ENCODE measurements around the gene SYNE2.
"Not testable (repeated sequence)": the region's sequence is repeated elsewhere in the genome, so short reads cannot be mapped to it uniquely, and the experiment has no call there.

Gene SYNE2

DNA sequence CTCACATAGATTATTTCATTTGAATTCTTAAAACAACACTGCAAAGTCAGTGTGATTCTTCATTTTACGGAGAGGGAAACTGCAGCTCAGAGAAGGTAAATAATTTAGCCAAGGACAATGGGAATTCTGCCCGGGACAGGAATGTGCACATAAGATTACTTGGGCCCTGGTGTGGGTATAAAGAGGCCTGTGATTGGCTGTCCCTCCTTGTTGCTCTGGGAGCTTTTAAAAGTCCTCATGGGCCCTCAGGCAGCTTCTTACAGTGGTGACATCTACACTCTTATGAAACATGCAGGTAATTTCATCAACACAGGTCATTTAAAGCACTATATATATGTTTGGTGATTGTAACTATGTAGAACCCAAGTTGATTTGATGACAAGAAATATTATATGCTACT, 341.0 kb downstream of the SYNE2 start:
- no peak for DNase-seq (ENCODE audit: low spot score)

DNA sequence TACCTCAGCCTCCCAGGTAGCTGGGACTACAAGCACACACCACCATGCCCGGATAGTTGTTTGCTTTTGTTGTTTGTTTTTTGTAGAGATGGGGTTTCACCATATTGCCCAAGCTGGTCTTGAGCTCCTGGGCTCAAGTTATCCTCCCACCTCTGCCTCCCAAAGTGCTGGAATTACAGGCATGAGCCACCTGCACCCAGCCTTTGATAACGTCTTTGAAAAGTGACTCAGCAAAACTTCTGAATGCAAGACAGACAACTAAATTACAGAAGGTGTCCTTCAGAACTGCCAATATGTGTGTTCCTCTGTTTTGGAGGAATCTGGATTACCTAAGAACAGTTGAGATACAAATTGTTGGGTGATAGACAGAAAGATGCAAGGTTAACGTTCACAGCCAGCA, 341.6 kb downstream of the SYNE2 start:
- DNase-seq (ENCODE audit: low spot score) = no peak

DNA sequence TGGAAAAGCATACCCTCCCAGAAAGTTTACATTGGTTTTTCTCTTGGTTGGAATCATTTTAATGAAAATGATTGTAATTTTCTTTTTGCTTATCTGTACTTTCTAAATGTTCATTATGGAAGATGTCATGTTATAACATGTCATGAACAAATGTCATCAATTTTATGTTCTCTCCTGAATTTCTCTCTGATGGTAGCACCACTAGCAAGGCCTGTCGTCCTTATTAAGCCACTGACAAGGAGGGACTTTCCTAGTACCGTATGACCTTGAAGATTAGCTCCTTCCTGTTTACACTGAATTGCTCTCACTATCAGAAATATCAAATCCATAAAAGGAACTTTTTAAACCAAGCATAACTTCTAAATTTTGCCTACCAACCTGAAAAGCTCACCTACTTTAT, 342.4 kb downstream of the SYNE2 start:
- DNase-seq (ENCODE audit: low spot score) = no peak

DNA sequence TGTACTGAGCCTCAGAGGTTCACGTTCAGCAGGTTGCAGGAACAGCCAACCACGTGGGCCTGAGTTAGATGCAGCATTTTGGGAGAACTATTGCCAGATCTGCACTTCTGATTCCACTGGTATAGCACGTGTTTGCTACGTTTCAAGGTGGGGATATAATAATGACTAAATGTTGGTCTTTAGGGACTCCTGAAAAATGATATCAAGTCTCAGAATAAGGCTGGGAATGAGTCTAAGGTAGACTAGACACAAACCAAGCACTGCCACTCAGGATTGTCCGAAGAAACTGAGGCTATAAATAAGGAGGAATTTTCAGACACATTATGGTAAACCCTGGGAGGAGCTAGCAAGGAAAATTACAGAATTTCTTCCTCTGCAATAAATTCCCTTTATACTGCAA, 343.3 kb downstream of the SYNE2 start:
- DNase-seq (ENCODE audit: low spot score) = no peak

DNA sequence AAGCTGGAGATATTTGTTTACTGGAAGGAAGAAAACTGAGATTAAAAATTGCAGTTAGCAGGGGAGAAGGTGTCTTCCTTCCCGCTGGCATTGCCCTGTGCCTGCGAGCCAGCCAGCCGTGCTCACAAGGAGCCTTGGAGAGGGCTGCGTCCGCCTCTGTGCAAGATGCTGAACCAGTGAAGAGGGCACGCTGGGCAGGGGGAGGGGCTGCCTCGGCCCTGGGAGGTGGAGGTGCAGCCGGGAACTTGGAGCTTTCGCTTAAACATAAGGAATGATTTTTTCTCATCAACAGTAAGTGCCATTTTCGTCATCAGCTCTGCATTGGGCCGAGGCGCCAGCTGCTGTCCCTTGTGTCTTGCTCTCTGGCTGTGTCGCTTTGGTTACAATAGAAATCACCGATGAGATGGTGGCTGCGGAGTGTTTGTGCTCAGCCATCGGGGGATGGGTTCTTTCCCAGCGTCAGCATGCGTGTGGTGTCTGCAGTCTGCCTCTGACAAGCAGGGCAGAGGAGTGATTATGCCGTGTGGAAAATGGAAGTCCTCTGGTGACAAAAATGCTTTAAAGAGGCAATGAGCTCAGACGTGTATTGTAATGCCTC, 344.1 kb downstream of the SYNE2 start:
- DNase-seq (ENCODE audit: low spot score) = peak; percentile 74

DNA sequence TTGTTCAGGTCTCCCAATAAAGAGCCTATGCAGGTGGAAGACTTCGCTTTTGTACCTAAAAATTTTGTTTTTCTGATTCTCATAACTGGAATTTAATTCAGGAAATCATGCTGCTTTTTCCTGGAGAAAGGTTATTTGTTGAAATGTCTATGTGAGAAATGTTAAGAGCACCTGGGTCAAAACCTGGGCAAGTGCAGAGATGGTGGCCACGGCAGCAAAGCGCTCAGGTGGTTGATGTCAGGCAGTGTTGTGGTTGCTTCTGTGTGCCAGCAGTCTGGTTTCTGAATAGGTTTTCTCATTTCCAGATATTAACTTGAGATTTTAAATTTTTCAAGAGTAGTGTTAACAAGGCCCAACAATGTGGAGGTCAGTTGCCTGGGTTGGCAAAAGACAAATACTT, 345.2 kb downstream of the SYNE2 start:
- DNase-seq (ENCODE audit: low spot score) = no peak

DNA sequence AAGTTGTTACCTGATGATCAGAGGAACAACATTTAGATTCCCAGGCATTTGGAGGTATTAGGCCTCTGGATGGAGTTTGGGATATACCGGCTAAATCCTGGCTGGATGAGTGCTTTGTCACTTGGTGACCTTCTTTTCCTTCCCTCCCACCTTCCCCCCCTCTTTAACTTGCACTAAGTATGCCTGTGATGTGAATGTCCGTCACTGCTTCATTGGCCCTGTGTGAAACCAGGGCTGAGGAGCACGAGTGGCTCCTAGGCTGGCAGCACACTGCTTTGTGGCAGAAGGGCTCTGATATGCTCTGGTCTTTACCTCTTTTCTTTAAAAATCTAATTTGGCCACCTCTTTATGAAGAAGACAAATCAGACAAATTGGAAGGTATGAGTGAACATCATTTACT, 345.7 kb downstream of the SYNE2 start:
- no peak for DNase-seq (ENCODE audit: low spot score)

DNA sequence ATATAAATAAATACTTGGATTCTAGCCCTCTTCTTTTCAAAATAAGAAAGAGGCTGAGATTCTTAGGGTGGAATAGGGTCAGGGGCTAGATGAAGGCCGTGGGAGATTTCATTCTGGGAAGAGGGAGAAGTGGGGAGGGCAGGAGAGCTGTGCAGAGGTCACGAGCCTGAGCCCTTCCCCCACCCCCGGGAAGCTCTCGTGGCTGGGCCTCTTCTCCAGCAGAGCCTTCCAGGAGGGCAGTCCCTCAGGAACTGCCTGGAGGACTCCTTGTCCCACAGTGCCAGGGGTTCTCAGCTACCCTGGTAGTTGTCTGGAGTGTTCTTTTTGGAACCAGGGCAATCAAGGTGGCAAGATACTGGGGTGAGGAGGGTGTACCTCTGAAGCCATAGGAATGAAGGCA, 347.4 kb downstream of the SYNE2 start:
- DNase-seq (ENCODE audit: low spot score) = no peak

DNA sequence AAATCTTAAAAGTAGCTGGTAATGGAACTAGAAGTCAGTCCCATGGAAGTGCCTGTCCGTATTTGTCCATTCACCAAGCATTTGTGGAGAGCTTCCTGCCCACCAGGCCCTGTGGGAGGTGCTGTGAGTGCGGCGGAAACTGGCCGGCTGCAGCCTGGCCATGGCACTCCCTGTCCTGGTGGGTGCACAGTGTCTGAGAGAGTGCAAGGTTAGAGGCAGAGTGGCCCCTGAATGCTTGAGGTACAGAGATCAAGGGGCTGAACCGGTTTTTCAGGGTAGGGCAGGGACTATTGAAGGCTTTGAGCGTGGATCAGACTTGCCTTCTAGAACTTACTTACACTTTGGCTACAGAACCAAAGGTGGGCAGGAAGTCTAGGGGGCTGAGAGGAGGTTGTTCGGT, 348.5 kb downstream of the SYNE2 start:
- DNase-seq (ENCODE audit: low spot score) = no peak

DNA sequence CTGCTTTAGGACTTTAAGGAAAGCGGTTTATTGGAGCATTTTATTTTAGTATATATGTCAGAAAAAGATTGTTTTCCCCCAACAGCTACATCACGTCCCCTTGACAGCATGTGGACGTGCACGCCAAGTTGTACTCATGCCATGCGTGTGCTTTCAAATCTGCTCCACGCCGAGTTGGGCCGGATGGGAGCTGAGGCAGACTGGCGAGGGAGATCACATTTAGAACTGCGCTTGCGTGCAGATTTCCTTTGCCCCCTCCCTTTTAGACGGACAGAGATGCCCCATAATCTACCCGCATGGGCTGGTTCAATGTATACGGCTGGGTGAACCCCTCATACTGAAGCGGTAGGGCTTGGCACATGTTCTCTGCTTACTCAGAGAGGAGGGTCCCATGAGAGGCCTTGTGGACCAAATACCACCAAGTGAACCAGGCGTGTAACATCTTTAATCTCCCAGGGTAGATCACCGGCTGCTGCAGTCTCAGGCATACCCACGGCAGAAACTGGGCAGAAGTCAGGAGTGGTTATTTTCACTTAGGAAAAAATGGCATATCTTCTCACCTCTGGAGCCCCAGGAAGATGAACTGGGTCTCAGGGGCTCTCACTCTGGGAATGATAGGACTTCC, 349.2 kb downstream of the SYNE2 start:
- DNase-seq (ENCODE audit: low spot score) = no peak

DNA sequence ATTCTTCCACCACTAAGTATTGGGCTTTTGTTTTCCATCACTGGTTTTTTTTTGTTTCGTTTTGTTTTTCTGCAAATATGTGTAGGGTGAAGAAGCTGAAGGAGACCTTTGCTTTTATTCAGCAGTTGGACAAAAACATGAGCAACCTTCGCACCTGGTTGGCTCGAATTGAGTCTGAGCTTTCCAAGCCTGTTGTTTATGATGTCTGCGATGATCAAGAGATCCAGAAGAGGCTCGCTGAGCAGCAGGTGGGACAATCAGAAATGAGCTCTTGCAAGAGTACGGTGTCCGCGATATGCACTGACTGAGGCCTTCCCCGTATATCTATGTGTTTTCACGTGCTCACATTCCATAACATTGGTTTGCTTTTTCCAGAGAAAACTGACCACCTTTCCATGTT, 349.9 kb downstream of the SYNE2 start:
- DNase-seq (ENCODE audit: low spot score) = no peak

DNA sequence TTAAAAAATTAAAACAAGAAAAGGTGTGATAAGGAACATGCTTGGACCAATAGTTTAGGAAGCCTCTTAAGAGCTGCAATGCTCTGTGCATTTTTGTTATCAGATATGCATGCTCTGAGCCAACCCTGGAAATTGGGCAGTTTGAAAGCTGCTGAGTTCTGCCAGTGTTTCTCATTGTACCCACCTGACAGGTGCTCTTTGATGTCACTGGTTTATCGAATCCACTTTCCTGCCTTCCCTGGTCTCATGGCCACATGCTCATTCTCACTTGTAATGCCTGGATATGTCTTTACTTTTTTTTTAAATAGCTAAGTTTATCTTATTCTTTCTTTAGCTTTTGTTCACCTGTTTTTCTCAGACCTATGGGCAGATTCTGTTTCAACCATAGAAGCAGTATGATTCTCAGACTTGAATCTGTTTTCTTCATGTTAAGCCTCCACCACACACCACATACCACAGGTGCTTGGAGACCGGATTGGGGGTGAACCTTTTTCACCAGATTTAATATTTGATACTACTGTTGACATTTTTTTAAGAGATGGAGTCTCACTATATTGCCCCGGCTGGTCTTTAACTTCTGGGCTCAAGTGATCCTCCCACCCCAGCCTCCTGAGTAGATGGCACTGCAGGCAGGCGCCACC, 350.7 kb downstream of the SYNE2 start:
- DNase-seq (ENCODE audit: low spot score) = no peak

DNA sequence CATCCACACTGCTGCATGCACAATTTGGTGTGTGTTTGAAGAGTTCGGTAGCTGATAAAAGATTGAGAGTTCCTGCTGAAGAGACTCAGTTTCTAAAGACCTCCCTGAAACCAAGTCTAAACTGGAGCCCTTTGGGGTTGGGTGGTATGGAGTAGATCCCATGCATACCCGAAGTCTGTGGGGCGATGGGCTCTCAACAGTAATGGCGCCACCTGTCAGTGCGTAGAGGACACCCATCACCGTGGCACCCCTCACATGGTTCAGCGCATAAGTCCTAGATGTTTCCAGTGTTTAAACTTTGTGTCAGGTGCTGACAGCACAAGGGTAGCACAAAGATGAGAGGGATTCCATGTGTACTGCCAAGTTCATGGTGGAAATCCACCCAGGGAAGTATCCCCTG, 355.5 kb downstream of the SYNE2 start:
- DNase-seq (ENCODE audit: low spot score) = no peak

DNA sequence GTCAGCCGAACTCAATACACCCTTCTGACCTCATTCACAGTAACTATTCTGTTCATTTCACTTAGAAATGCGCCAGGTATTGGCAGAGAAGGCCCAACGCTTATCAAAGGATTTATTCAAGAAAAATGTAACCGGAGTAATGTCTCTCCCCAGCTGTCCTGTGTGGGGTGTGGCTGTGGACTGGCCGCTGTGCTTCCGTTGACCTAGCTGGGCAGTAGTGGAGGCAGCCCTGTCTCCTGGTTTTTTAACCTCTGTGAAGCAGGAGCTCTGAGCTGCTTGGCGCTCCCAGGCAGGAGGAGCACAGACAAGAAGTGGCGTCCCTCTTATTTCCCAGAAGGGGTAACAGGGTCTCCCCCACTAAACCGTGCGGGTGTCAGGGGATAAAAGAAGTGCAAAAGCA, 356.2 kb downstream of the SYNE2 start:
- DNase-seq (ENCODE audit: low spot score) = no peak

DNA sequence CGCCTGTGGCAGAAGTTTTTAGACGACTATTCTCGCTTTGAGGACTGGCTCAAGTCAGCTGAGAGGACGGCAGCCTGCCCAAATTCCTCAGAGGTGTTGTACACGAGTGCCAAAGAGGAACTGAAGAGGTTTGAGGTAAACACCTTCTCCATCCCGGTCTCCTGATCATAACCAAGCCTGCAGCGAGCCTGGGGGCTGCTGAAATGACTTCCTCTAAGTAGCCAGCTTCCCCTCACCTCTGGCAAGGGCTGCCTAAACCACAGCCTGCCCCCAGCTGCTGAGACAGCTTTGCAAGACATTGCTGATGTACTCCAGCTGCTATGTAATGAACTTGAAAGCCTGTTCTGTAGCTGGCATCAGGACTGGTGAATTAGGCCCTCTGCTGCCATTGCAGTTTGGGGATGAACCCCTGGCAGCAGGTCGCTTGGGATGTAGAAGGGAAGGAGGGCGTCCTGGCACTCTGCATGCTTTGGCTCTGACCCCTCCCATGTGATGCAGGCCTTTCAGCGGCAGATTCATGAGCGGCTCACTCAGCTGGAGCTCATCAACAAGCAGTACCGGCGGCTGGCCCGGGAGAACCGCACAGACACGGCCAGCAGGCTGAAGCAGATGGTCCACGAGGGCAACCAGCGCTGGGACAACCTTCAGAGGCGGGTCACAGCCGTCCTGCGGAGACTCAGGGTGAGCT, 356.8 kb downstream of the SYNE2 start:
- no peak for DNase-seq (ENCODE audit: low spot score)

DNA sequence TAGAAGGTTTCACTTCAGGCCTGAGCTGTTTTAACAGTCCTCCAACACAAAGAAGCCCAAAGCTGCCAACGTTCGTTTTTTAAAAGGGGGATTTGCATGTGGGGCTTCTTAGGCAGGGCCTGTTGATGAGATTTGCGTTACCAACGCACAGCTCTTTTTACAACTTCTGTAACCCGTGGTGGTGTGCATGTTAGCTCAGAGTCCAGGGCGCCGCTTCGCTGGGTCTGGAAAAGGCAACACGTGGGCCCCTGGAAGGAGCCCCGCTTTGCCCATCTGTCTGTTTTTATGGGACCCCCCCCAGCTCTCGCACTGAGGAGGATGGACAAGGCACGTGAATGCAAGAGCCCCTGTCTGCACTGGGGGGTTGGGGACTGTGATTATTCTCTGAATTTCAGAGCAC, 357.4 kb downstream of the SYNE2 start:
- DNase-seq (ENCODE audit: low spot score) = no peak

DNA sequence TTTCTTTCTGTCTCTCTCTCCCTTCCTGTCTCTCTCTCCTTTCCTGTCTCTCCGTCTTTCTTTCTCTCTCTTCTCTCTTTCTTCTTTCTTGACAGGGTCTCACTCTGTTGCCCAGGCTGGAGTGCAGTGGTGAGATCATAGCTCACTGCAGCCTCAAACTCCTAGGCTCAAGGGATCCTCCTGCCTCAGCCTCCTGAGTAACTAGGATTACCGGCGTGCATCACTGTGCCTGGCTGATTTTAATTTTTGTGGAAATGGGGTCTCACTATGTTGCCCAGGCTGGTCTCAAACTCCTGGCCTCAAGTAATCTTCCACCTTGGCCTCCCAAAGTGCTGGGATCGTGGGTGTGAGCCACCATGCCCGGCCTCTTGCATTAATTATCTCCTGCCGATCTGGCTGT, 358.1 kb downstream of the SYNE2 start:
- not testable (repeated sequence) for DNase-seq (ENCODE audit: low spot score)

DNA sequence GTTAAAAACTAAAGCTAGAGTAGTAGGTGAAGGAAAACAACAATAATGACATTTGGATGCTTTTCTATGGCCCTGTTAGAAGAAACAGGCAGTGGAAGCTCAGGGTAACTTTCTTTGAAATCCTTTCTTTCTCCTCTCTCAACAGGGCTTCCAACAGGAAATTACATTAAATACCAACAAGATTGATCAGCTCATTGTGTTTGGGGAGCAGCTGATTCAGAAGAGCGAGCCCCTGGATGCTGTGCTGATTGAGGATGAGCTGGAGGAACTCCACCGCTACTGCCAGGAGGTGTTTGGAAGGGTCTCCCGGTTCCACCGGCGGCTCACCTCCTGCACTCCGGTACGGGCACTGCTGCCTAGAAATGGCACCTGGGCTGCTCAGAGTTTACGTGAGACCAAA, 359.9 kb downstream of the SYNE2 start:
- DNase-seq (ENCODE audit: low spot score) = no peak

DNA sequence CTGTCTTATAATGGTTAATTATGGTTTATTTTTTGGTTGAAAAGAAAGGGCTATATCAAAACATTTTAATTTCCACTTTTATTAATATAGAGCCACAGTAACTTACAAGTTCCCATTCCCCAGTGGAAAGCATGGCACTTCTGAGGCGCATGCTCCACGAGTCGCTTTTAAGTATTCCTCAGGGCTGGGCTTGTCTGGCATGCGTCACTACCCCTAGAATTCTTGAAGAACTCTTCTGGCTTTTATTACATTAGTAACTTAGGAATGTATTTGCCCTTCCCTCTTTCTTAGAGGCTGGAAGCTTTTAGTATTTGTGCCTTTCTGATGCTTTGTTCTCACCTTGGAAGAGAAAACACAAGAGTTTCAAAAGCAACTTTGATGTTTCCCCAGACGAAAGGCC, 360.3 kb downstream of the SYNE2 start:
- DNase-seq (ENCODE audit: low spot score) = no peak

DNA sequence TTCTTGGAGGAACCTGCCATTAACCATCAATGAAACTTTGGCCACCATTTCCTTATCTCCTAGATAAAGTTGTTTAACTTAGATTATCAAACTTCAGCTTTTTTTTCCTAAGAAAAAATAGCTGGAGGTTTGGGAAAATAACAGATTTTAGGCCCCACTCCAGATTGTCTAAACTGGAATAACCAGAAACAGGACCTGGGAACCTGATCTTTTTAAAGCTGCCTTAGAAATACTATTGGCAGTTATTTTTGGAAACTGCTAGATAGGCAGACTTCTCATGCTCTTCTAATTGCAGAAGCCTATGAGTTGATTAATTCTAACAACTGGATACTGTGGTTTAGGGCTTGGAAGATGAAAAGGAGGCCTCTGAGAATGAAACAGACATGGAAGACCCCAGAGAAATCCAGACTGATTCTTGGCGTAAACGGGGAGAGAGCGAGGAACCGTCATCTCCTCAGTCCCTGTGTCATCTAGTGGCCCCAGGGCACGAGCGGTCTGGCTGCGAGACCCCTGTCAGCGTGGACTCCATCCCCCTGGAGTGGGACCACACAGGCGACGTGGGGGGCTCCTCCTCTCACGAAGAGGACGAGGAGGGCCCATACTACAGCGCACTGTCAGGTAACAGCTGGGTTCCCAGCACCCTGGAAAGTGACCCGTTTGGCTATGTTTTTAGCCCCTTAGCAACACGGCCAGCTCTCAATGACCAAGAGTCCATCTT, 361.2 kb downstream of the SYNE2 start:
- DNase-seq (ENCODE audit: low spot score) = no peak

DNA sequence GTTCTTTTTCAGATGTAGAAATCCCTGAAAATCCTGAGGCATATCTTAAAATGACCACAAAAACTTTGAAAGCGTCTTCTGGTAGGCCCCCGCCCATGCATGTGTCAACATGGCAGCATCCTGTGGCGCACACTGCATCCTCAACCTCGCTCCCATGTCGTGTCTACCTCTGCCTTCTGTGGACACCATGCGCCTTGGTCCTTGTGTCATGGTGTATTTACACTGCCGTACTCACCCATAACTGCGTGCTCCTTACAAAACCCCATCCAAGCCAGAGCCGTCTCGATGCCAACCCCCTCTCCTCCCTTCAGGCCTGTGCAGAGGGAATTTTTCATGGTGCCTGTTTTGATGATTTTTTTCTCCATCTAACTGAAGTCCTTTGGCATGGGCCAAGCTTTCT, 362.5 kb downstream of the SYNE2 start:
- no peak for DNase-seq (ENCODE audit: low spot score)

DNA sequence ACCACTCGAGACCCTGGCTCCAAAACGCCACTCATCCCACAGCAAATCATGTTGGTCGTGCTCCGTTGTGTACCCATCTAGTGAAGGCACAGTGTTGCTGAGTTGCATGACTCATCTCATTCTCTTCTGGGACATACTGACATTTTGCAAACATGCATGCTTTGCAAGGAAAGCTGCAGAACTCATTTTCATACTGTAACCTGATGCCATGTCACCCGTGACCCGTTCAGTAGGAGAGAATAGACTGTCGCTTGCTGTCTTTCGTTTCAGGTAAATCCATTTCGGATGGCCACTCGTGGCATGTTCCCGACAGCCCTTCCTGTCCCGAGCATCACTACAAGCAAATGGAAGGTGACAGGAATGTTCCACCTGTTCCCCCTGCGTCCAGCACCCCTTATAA, 363.2 kb downstream of the SYNE2 start:
- no peak for DNase-seq (ENCODE audit: low spot score)

DNA sequence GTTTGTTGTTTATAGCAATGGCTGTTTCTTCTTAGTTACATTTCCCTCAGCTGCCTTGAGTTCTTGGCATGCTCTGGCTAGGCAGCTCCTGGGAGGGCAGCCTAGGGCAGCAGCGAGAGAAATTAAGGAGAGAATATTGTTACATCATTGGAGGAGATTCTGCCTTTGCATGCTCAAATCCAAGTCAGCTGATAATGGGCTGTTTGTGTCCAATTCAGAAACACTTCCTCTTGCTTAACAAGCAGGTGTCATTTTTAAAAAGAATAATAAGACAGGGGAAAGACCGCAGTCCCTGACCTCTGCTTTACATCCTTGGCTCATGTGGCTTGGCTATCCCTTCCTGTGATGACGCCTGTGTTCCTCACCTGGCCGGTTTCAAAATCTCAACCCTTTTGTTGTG, 364.5 kb downstream of the SYNE2 start:
- DNase-seq (ENCODE audit: low spot score) = no peak

Data from putamen (tissue), 1 donor.